ENCODE measurements around the gene SIGLEC9. TPM values are rescaled to one million over a fixed set of nuclear protein-coding genes. Genes with fewer than 3 reads are reported as not detected.
"Not testable (repeated sequence)": the region's sequence is repeated elsewhere in the genome, so short reads cannot be mapped to it uniquely, and the experiment has no call there.

The SIGLEC9 gene
- total and polyA plus RNA-seq, 2 of the 8 experiments (the other 6 are each of a cell fraction or from before 2014, with no cell fraction given), result not detected

DNA sequence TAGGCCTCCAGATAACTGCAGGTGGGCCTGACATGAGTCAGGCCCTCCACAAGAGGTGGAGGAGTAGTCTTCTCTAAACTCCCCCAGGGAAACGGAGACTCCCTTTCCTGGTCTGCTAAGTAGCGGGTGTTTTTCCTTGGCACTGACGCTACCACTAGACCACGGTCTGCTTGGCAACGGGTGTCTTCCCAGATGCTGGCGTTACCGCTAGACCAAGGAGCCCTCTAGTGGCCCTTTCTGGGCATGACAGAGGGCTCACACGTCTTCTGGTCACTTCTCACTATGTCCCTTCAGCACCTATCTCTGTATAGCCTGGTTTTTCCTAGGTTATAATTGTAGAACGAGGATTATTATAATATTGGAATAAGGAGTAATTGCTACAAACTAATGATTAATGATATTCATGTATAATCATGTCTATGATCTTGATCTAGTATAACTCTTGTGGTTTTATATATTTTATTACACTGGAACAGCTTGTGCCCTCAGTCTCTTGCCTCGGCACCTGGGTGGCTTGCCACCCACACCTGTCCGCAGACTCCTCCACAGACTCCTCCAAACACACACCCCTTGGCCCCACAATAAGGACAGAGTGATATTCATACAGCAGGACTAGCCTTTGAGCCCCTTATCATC is 44.7 kb downstream of the SIGLEC9 start:
- not testable (repeated sequence) for FAIRE-seq; H3K4me2 ChIP-seq (ENCODE audit: insufficient read depth in 1 of 2, low read depth in 2 of 2, low read length in 2 of 2)

More for the DNA sequence above, 44.7 kb downstream of the SIGLEC9 start:
- H3K9me3 ChIP-seq (ENCODE audit: insufficient read depth in 2 of 2, low read depth in 1 of 2, low read length in 1 of 2), result peaks cover 7 to 13% of the 10 kb centered on the region in 2 experiments; a peak in 3 of 4 replicates
- peak; percentile 23 to 77 for DNase-seq (ENCODE audit: low read depth in 1 of 2, low spot score in 2 of 2)
- H2AK5ac ChIP-seq (ENCODE audit: low read depth, low read length); H4K20me1 ChIP-seq (replicated peaks in 1 of 2; ENCODE audit: control insufficient read depth in 1 of 2, insufficient read depth in 2 of 2, low read length in 2 of 2); H4K5ac ChIP-seq (ENCODE audit: insufficient read length, low read depth, low read length); H3K23me2 ChIP-seq (ENCODE audit: low read depth, low read length); H3K9ac ChIP-seq (replicated peaks in 1 of 4; ENCODE audit: extremely low read depth in 1 of 4, low read depth in 3 of 4, low read length in 3 of 4); H3K56ac ChIP-seq (replicated peaks; ENCODE audit: insufficient read length, low read depth, low read length); H3K4me3 ChIP-seq (ENCODE audit: extremely low read depth in 1 of 4, insufficient read depth in 2 of 4, low read depth in 3 of 4, low read length in 4 of 4); H2BK15ac ChIP-seq (ENCODE audit: low read length); H2AFZ ChIP-seq (ENCODE audit: low read length); H4K8ac ChIP-seq (ENCODE audit: extremely low read depth, insufficient read depth, low read length); H3K27ac ChIP-seq (ENCODE audit: low read depth, low read length); H3K18ac ChIP-seq (ENCODE audit: extremely low read depth, low read length); H2BK12ac ChIP-seq (ENCODE audit: low read depth, low read length); H3K4ac ChIP-seq (replicated peaks; ENCODE audit: insufficient read length, low read depth, low read length); H2BK5ac ChIP-seq (ENCODE audit: low read depth, low read length); H3K79me1 ChIP-seq (ENCODE audit: low read depth, low read length); H3K36me3 ChIP-seq (ENCODE audit: control insufficient read depth in 2 of 4, insufficient read depth in 4 of 4, low read length in 3 of 4); H4K91ac ChIP-seq (replicated peaks; ENCODE audit: insufficient read length, low read length); H3K14ac ChIP-seq (ENCODE audit: insufficient read length); H3K27me3 ChIP-seq (replicated peaks in 1 of 4; ENCODE audit: control insufficient read depth in 3 of 4, extremely low read depth in 1 of 4, insufficient read depth in 3 of 4, low read length in 3 of 4); H3K4me1 ChIP-seq (replicated peaks in 1 of 4; ENCODE audit: control insufficient read depth in 3 of 4, insufficient read depth in 4 of 4, low read length in 3 of 4); H3K79me2 ChIP-seq (ENCODE audit: control insufficient read depth in 1 of 2, insufficient read depth in 2 of 2, low read length in 2 of 2); H2BK120ac ChIP-seq (replicated peaks; ENCODE audit: low read depth, low read length); H3K23ac ChIP-seq (ENCODE audit: insufficient read length); H2BK20ac ChIP-seq (ENCODE audit: low read length); POLR2A ChIA-PET (ENCODE audit: partially characterized antibody): not testable (repeated sequence)
- CTCF ChIA-PET (ENCODE audit: partially characterized antibody), result interaction anchor here (1.0 to 4.5 kb wide), 7 partner anchors 11 to 298 kb away, joined by 3 to 34 read pairs (median 4); partner anchors contain the start of gene SIGLECL1
- TF ChIP-seq, protein P1, sequence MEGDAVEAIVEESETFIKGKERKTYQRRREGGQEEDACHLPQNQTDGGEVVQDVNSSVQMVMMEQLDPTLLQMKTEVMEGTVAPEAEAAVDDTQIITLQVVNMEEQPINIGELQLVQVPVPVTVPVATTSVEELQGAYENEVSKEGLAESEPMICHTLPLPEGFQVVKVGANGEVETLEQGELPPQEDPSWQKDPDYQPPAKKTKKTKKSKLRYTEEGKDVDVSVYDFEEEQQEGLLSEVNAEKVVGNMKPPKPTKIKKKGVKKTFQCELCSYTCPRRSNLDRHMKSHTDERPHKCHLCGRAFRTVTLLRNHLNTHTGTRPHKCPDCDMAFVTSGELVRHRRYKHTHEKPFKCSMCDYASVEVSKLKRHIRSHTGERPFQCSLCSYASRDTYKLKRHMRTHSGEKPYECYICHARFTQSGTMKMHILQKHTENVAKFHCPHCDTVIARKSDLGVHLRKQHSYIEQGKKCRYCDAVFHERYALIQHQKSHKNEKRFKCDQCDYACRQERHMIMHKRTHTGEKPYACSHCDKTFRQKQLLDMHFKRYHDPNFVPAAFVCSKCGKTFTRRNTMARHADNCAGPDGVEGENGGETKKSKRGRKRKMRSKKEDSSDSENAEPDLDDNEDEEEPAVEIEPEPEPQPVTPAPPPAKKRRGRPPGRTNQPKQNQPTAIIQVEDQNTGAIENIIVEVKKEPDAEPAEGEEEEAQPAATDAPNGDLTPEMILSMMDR (IDR thresholded peaks at IDR 0.05; ENCODE audit: control extremely low read depth in 1 of 3, insufficient read depth in 1 of 3, low read depth in 1 of 3, low read length in 3 of 3), result peak; percentile 59 to 66 (median 61)
- TF ChIP-seq RAD21 (IDR thresholded peaks at IDR 0.05 in 1 of 2, conservative IDR thresholded peaks at IDR 0.05 in 1 of 2; ENCODE audit: low read depth in 2 of 2, low read length in 2 of 2), result peak; percentile 58 to 65
- WGBS, 2 experiments (ENCODE audit: extremely low coverage in 1 of 2, insufficient coverage in 1 of 2, insufficient read length in 1 of 2, insufficient replicate concordance in 2 of 2, low coverage in 1 of 2, low lambda C conversion rate in 2 of 2, missing lambda C conversion rate in 1 of 2), result 33% methylated on average over 11 of the region's 11 CpGs; no CpG with 5 or more reads in 1 of the 2 experiments

All from H1 (cell line).